SH-SY5Y (cell line): ENCODE measurements around the gene NAGPA.

Experiments used
- GATA2 ChIP-seq: IDR thresholded peaks from 2 replicates; pipeline ENCODE4 v1.6.1; 2011; ENCODE audit warnings: mild to moderate bottlenecking, low read depth, low read length
- GATA3 ChIP-seq: IDR thresholded peaks from 2 replicates; pipeline ENCODE4 v1.6.1; 2011; ENCODE audit warnings: low read depth, mild to moderate bottlenecking, low read length, moderate library complexity

NAGPA gene

GRCh38 chr16:5018793-5019192 is 14.9 kb downstream of the NAGPA start:
- no peak for TF ChIP-seq GATA3
- no peak for TF ChIP-seq GATA2

- TF ChIP-seq GATA3 (no peak), GATA2 (no peak)
These were observed 16.1 kb downstream of the NAGPA start for GRCh38 chr16:5017678-5017969.

- TF ChIP-seq GATA3 (no peak), GATA2 (no peak)
These were observed 16.6 kb downstream of the NAGPA start for GRCh38 chr16:5016967-5017677.

- no peak for TF ChIP-seq GATA3
- no peak for TF ChIP-seq GATA2
These were observed 17.8 kb downstream of the NAGPA start for GRCh38 chr16:5015887-5016286.

GRCh38 chr16:5015351-5015750 is 18.4 kb downstream of the NAGPA start:
- TF ChIP-seq GATA2: no peak
- no peak for TF ChIP-seq GATA3

GRCh38 chr16:5012887-5013286 is 20.8 kb downstream of the NAGPA start:
- TF ChIP-seq GATA2 (no peak), GATA3 (no peak)

GRCh38 chr16:5011637-5012036 is 22.1 kb downstream of the NAGPA start:
- TF ChIP-seq GATA2 (no peak), GATA3 (no peak)

- TF ChIP-seq GATA3: no peak
These were observed 23.0 kb downstream of the NAGPA start for GRCh38 chr16:5010576-5011329.

GRCh38 chr16:5008311-5008731 is 25.4 kb downstream of the NAGPA start:
- TF ChIP-seq GATA2 (no peak), GATA3 (no peak)

- TF ChIP-seq GATA3 (no peak), GATA2 (no peak)
These were observed 26.5 kb downstream of the NAGPA start for GRCh38 chr16:5007256-5007655.

GRCh38 chr16:5006348-5007193 is 27.2 kb downstream of the NAGPA start:
- TF ChIP-seq GATA2 (no peak), GATA3 (no peak)

- TF ChIP-seq GATA2 (no peak), GATA3 (no peak)
These were observed 27.8 kb downstream of the NAGPA start for GRCh38 chr16:5005916-5006315.

- no peak for TF ChIP-seq GATA2
- no peak for TF ChIP-seq GATA3
These were observed 29.4 kb downstream of the NAGPA start for GRCh38 chr16:5004311-5004710.

GRCh38 chr16:5003828-5004227 is 29.9 kb downstream of the NAGPA start:
- TF ChIP-seq GATA2 (no peak), GATA3 (no peak)

GRCh38 chr16:5003211-5003610 is 30.5 kb downstream of the NAGPA start:
- TF ChIP-seq GATA2 (no peak), GATA3 (no peak)
